Measurements from ENCODE around the gene FGD3. TPM values are rescaled to one million over a fixed set of nuclear protein-coding genes. Genes with fewer than 3 reads are reported as not detected.

FGD3 gene
- total RNA-seq, 2 donors from 2014 or later: 6.2 to 11.0 TPM

DNA sequence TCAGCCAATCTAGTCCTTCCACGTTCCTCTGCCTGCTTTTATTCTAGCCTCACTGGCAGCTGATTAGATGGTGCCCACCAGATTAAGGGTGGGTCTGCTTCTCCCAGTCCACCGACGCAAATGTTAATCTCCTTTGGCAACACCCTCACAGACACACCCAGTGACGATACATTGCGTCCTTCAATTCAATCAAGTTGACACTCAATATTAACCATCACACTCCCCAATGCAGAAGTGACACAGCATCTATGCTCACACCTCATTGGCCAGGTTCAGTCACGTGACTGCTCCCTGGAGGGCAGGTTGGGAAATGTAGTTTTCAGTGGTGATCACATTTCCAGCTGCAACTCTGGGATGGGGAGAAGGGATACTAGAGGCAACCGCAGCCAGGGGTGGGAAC is 124.1 kb downstream of the FGD3 start:
- no peaks in the 10 kb centered on the region for H3K27me3 ChIP-seq (replicated peaks; ENCODE audit: insufficient read depth)
- no peak overlapping the region for H3K27ac ChIP-seq
- WGBS: 85% methylated on average over 7 of the region's 7 CpGs
- H3K4me1 ChIP-seq (replicated peaks): no peaks in the 10 kb centered on the region
- DNase-seq (ENCODE audit: low spot score): no peak
- H3K4me3 ChIP-seq: no peak overlapping the region
- no peaks in the 10 kb centered on the region for H3K36me3 ChIP-seq
- TF ChIP-seq, protein P1, sequence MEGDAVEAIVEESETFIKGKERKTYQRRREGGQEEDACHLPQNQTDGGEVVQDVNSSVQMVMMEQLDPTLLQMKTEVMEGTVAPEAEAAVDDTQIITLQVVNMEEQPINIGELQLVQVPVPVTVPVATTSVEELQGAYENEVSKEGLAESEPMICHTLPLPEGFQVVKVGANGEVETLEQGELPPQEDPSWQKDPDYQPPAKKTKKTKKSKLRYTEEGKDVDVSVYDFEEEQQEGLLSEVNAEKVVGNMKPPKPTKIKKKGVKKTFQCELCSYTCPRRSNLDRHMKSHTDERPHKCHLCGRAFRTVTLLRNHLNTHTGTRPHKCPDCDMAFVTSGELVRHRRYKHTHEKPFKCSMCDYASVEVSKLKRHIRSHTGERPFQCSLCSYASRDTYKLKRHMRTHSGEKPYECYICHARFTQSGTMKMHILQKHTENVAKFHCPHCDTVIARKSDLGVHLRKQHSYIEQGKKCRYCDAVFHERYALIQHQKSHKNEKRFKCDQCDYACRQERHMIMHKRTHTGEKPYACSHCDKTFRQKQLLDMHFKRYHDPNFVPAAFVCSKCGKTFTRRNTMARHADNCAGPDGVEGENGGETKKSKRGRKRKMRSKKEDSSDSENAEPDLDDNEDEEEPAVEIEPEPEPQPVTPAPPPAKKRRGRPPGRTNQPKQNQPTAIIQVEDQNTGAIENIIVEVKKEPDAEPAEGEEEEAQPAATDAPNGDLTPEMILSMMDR (IDR thresholded peaks at IDR 0.05): no peak
- TF ChIP-seq POLR2A (IDR thresholded peaks at IDR 0.05): no peak
- no peak for TF ChIP-seq POLR2AphosphoS5 (IDR thresholded peaks at IDR 0.05)
- intact Hi-C loops (cut with DNase I): no loop called here
- H3K9me3 ChIP-seq: no peaks in the 10 kb centered on the region

DNA sequence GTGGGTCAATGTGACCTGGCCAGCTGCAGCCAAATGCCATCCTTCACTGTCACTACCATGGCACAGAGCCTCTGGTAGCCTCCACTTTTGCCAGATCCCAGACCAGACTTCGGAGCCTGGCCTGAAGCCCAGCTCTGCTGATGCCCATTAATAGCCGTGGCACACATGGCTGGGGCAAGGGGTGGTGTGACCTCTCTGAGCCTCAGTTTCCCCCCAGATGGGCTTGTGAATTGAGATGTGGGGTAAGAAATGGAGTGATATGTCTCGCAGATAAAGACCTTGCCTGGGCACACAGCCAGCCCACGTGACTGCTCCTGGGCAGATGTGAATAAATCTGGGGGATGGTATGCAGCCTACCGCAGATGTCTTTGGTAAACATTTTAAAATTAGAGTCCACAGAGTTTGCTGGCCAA is 125.1 kb downstream of the FGD3 start:
- peak; percentile 31 for TF ChIP-seq POLR2AphosphoS5 (IDR thresholded peaks at IDR 0.05)
- no peak for TF ChIP-seq POLR2A (IDR thresholded peaks at IDR 0.05)
- TF ChIP-seq, protein P1 (IDR thresholded peaks at IDR 0.05): no peak
- Histone ChIP-seq H3K27ac (no peak overlapping the region), H3K27me3 (replicated peaks; ENCODE audit: insufficient read depth) (no peaks in the 10 kb centered on the region)

DNA sequence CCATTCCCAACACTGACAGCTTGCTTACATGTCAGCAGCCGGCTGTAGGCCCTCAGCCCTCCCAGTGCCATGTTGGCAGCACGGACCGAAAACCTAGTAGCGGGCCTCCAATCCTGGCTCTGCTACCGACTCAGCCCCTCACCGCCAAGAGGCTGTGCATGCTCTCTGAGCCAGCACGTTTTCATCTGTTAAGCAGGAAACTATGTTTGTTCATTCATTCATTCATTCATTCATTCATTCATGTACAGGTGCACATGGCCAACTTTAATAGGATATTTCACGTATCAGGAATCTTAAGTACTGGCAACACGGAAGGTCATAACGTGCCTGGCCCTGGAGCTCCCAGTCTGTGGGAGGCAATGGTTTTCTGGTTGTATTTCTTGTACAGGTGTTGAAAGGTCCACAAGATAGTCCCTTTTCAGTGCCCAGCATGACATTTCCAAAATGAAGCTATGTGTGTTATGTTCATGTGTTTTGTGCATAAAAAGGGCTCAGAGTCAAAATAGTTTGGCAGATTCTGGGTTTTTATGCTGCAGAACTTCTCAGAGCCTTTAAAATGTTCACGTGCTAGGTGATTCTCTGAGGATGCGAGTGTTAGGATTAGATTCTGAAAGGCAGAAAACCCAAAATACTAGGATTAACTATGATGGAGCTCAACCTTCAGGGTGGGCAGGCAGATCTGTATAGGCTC is 128.9 kb downstream of the FGD3 start:
- TF ChIP-seq POLR2A (IDR thresholded peaks at IDR 0.05): no peak
- TF ChIP-seq POLR2AphosphoS5 (IDR thresholded peaks at IDR 0.05): no peak
- Histone ChIP-seq H3K4me1 (replicated peaks) (no peaks in the 10 kb centered on the region), H3K36me3 (no peaks in the 10 kb centered on the region), H3K9me3 (no peaks in the 10 kb centered on the region), H3K4me3 (no peak overlapping the region), H3K27me3 (replicated peaks; ENCODE audit: insufficient read depth) (no peaks in the 10 kb centered on the region), H3K27ac (no peak overlapping the region)
- intact Hi-C loops (cut with DNase I): no loop called here
- DNase-seq (ENCODE audit: low spot score): no peak
- WGBS: 95% methylated on average over 12 of the region's 12 CpGs

More for the DNA sequence above, 125.1 kb downstream of the FGD3 start:
- 17% methylated on average over 5 of the region's 5 CpGs for WGBS
- intact Hi-C loops (cut with DNase I): no loop called here
- Histone ChIP-seq H3K9me3 (no peaks in the 10 kb centered on the region), H3K36me3 (no peaks in the 10 kb centered on the region), H3K4me3 (no peak overlapping the region), H3K4me1 (replicated peaks) (no peaks in the 10 kb centered on the region)
- peak; percentile 20 for DNase-seq (ENCODE audit: low spot score)

DNA sequence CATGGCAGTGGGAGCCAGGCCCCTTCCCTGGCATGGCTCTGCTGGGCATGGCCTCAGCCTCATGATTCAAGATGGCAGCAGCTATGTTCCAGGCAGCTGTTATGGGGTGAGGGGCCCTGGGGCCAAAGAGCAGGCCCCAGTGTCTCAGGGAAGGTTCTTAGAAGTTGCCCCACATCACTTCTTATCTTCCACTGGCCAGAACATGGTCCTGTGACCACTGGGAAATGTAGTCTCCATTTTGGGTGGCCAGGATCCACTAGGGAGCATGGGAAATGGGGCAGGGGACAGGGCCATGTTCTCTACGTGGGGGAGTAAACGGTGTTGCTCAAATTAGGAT is 129.4 kb downstream of the FGD3 start:
- TF ChIP-seq, protein P1 (IDR thresholded peaks at IDR 0.05): no peak
- no peak for TF ChIP-seq POLR2A (IDR thresholded peaks at IDR 0.05)
- TF ChIP-seq POLR2AphosphoS5 (IDR thresholded peaks at IDR 0.05): no peak
- no peaks in the 10 kb centered on the region for H3K27me3 ChIP-seq (replicated peaks; ENCODE audit: insufficient read depth)
- no peak overlapping the region for H3K27ac ChIP-seq

DNA sequence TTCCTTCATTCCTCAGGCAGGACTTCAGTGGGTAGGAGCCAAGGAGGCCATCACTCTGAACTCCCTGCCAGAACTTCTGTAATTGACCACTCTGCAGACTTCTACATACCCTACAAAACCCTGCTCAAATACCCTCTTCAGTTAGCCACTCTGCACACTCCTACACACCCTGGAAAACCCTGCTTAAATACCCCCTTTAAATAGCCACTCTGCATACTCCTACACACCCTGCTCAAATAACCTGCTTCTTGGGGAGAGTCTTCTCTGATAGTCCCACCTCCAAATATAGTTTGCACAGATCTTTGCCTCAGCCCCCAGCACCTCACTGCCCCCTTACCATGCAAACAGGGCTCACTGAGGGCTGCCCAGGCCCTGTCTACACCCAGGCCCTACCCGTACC is 130.0 kb downstream of the FGD3 start:
- no peaks in the 10 kb centered on the region for H3K9me3 ChIP-seq
- no peaks in the 10 kb centered on the region for H3K27me3 ChIP-seq (replicated peaks; ENCODE audit: insufficient read depth)
- H3K27ac ChIP-seq: no peak overlapping the region
- no peak overlapping the region for H3K4me3 ChIP-seq
- H3K4me1 ChIP-seq (replicated peaks): no peaks in the 10 kb centered on the region
- WGBS: 100% methylated on average over 1 of the region's 1 CpG
- intact Hi-C loops (cut with DNase I): no loop called here
- no peak for DNase-seq (ENCODE audit: low spot score)
- no peaks in the 10 kb centered on the region for H3K36me3 ChIP-seq
- TF ChIP-seq, protein P1 (IDR thresholded peaks at IDR 0.05): no peak
- TF ChIP-seq POLR2A (IDR thresholded peaks at IDR 0.05) (no peak), POLR2AphosphoS5 (IDR thresholded peaks at IDR 0.05) (no peak)

More for the DNA sequence above, 129.4 kb downstream of the FGD3 start:
- WGBS: 94% methylated on average over 2 of the region's 2 CpGs
- Histone ChIP-seq H3K4me3 (no peak overlapping the region), H3K4me1 (replicated peaks) (no peaks in the 10 kb centered on the region), H3K9me3 (no peaks in the 10 kb centered on the region), H3K36me3 (no peaks in the 10 kb centered on the region)
- no peak for DNase-seq (ENCODE audit: low spot score)
- intact Hi-C loops (cut with DNase I): no loop called here
